HG03457 (cell line): Measurements from ENCODE around the gene IGSF21.

ENCODE experiments used
- ATAC-seq: cut with Tn5 transposase; IDR thresholded peaks from one replicate; pipeline ENCODE4 v1.9.1; 2021; ENCODE audit warnings: moderate number of reproducible peaks; ENCODE audit not compliant: unreplicated experiment

Gene IGSF21

GRCh38 chr1:18320051-18320450, 212.5 kb downstream of the IGSF21 start:
- ATAC-seq, result no peak

GRCh38 chr1:18322368-18323032, 214.9 kb downstream of the IGSF21 start:
- ATAC-seq, result no peak

GRCh38 chr1:18323259-18323658, 215.7 kb downstream of the IGSF21 start:
- no peak for ATAC-seq

GRCh38 chr1:18324246-18324645, 216.6 kb downstream of the IGSF21 start:
- no peak for ATAC-seq

- ATAC-seq, result no peak
Observed at GRCh38 chr1:18325136-18325535, 217.5 kb downstream of the IGSF21 start.

GRCh38 chr1:18326211-18326897, 218.8 kb downstream of the IGSF21 start:
- ATAC-seq, result no peak

- ATAC-seq, result no peak
Observed at GRCh38 chr1:18327650-18328049, 220.1 kb downstream of the IGSF21 start.

GRCh38 chr1:18328803-18329202, 221.2 kb downstream of the IGSF21 start:
- no peak for ATAC-seq

- no peak for ATAC-seq
Observed at GRCh38 chr1:18329469-18330253, 222.1 kb downstream of the IGSF21 start.

- ATAC-seq, result no peak
Observed at GRCh38 chr1:18332576-18332975, 225.0 kb downstream of the IGSF21 start.

GRCh38 chr1:18333220-18333619, 225.6 kb downstream of the IGSF21 start:
- ATAC-seq, result no peak

- no peak for ATAC-seq
Observed at GRCh38 chr1:18336801-18337200, 229.2 kb downstream of the IGSF21 start.

- ATAC-seq, result no peak
Observed at GRCh38 chr1:18337757-18338156, 230.2 kb downstream of the IGSF21 start.

GRCh38 chr1:18339161-18339560, 231.6 kb downstream of the IGSF21 start:
- ATAC-seq, result no peak

GRCh38 chr1:18340158-18340764, 232.7 kb downstream of the IGSF21 start:
- no peak for ATAC-seq

- no peak for ATAC-seq
Observed at GRCh38 chr1:18340787-18341186, 233.2 kb downstream of the IGSF21 start.

GRCh38 chr1:18341291-18342069, 233.9 kb downstream of the IGSF21 start:
- no peak for ATAC-seq

- ATAC-seq, result no peak
Observed at GRCh38 chr1:18342744-18343143, 235.1 kb downstream of the IGSF21 start.

GRCh38 chr1:18343581-18343980, 236.0 kb downstream of the IGSF21 start:
- ATAC-seq, result no peak

- ATAC-seq, result no peak
Observed at GRCh38 chr1:18344755-18345154, 237.2 kb downstream of the IGSF21 start.

GRCh38 chr1:18347559-18347958, 240.0 kb downstream of the IGSF21 start:
- ATAC-seq, result no peak
